Heart left ventricle (tissue), 13 donors: ENCODE measurements around the gene DGKG.

Source experiments
- POLR2A ChIP-seq, 2 donors: fragments of 450-650 bp; IDR thresholded peaks; one replicate each; pipeline ENCODE4 v1.6.1; 2017; ENCODE audit warnings: antibody characterized with exemption in 2 of 2, mild to moderate bottlenecking in 2 of 2, moderate library complexity in 2 of 2
- TF ChIP-seq, protein P1 (sequence below), 12 donors: fragments of 200-600 bp; sonication (generic) in 4 of 12; IDR thresholded peaks; one replicate each; pipeline versions ENCODE4 v1.5.0 to v1.8.0; 2018 to 2022; ENCODE audit warnings: antibody characterized with exemption in 12 of 12, mild to moderate bottlenecking in 5 of 12
- donor health status: ischemic (EF 13 %, LVEDD 7.1; RV severe dilation, severe dysfunction).
- donor health status: DM: no; HTN: yes; CAD: no.
- donor health status: DM: no; HTN: no; CAD: no.
- donor health status: ischemic (EF 25% LVEDD 6.9; RV normal size, moderate dysfunction).
- donor health status: ischemic (EF 25% LVEDD 5.7; RV mildly dilated, moderate dysfunction).
- donor health status: ischemic (EF 35%, LVEDD 5.7; RV mildly dilated, moderate dysfunction).
- donor health status: nonischemic (EF 11% LVEDD 7.7; RV severe dilation, severe dysfunction).
- donor health status: DM: yes; HTN: yes; CAD: no.
- donor health status: PGD.
- donor health status: ischemic (EF 29% LVEDD 5.4; RV normal size, mild dysfunction).
- donor health status: nonischemic (EF 23%, LVEDD 6.1; RV moderate dilation, normal function).

DNA sequence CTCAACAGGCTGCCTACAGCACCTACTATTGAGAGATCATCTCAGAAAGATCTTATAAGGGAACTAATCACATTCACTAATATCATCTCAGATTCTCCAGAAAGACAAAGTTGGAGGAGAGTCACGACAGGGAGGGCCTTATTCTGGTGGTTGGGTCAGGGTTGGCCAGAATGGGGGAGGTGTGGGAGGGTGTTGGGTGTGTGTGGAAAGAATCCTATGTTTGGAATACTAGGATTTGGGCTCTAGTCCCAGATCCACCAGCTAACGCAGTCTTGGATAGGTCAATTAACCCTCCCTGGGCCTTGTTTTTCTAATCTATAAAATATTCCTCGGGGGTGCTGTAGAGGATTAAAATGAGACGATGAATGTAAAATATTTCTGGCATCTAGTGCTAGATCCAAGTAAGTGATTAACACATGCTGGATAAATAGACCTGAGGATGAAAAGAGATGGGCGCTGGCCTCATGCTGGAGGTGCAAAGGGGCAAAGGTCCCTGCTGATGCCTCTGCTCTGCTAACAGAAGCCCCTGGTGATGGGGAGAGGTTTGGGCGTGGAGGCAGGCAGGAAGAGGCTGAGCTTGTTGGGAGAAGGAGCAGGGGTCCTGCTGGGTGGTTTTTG, 185.6 kb downstream of the DGKG start:
- no peak for TF ChIP-seq POLR2A (IDR thresholded peaks at IDR 0.05)
- TF ChIP-seq, protein P1, sequence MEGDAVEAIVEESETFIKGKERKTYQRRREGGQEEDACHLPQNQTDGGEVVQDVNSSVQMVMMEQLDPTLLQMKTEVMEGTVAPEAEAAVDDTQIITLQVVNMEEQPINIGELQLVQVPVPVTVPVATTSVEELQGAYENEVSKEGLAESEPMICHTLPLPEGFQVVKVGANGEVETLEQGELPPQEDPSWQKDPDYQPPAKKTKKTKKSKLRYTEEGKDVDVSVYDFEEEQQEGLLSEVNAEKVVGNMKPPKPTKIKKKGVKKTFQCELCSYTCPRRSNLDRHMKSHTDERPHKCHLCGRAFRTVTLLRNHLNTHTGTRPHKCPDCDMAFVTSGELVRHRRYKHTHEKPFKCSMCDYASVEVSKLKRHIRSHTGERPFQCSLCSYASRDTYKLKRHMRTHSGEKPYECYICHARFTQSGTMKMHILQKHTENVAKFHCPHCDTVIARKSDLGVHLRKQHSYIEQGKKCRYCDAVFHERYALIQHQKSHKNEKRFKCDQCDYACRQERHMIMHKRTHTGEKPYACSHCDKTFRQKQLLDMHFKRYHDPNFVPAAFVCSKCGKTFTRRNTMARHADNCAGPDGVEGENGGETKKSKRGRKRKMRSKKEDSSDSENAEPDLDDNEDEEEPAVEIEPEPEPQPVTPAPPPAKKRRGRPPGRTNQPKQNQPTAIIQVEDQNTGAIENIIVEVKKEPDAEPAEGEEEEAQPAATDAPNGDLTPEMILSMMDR (IDR thresholded peaks at IDR 0.05): no peak
